Measurements from ENCODE around the gene ITPR2. TPM values are rescaled to one million over a fixed set of nuclear protein-coding genes. Genes with fewer than 3 reads are reported as not detected.
"Not testable (repeated sequence)": the region's sequence is repeated elsewhere in the genome, so short reads cannot be mapped to it uniquely, and the experiment has no call there.

Gene ITPR2
- total and polyA plus RNA-seq, 4 donors = 1.5 to 84.8 (median 21.8) TPM

- Histone ChIP-seq H3K4me1 (ENCODE audit: control insufficient read depth in 1 of 2, insufficient read depth in 2 of 2, low read length in 2 of 2) (no peaks in the 10 kb centered on the region), H3K27ac (ENCODE audit: low read depth in 1 of 2, low read length in 2 of 2) (no peak overlapping the region), H3K36me3 (ENCODE audit: control insufficient read depth in 1 of 2, insufficient read depth in 2 of 2, low read length in 1 of 2) (no peaks in the 10 kb centered on the region), H3K9me3 (ENCODE audit: control insufficient read depth, low read length) (peaks cover 1% of the 10 kb centered on the region), H3K4me3 (ENCODE audit: low read length in 2 of 2) (no peak overlapping the region), H3K27me3 (ENCODE audit: control insufficient read depth in 1 of 2, insufficient read depth in 2 of 2, low read length in 1 of 2) (no peaks in the 10 kb centered on the region)
- intact Hi-C loops (cut with DNase I) = no loop called here
- 79 to 82% methylated on average over 5 of the region's 5 CpGs for WGBS, 2 donors
- ATAC-seq (ENCODE audit: low FRiP score) = no peak
- DNase-seq = peak in 1 of 2 donors; percentile 67
Measured at GRCh38 chr12:26318661-26319068, 514.3 kb downstream of the ITPR2 start.

GRCh38 chr12:26317942-26318575, 514.9 kb downstream of the ITPR2 start:
- ATAC-seq (ENCODE audit: low FRiP score) (no peak), DNase-seq (no peak)
- H3K27ac ChIP-seq (ENCODE audit: low read depth in 1 of 2, low read length in 2 of 2) = no peak overlapping the region
- H3K4me1 ChIP-seq (ENCODE audit: control insufficient read depth in 1 of 2, insufficient read depth in 2 of 2, low read length in 2 of 2) = no peaks in the 10 kb centered on the region
- no peaks in the 10 kb centered on the region for H3K36me3 ChIP-seq (ENCODE audit: control insufficient read depth in 1 of 2, insufficient read depth in 2 of 2, low read length in 1 of 2)
- no peaks in the 10 kb centered on the region for H3K27me3 ChIP-seq (ENCODE audit: control insufficient read depth in 1 of 2, insufficient read depth in 2 of 2, low read length in 1 of 2)
- intact Hi-C loops (cut with DNase I) = no loop called here
- H3K9me3 ChIP-seq (ENCODE audit: control insufficient read depth, low read length) = peaks cover 1% of the 10 kb centered on the region
- no peak overlapping the region for H3K4me3 ChIP-seq (ENCODE audit: low read length in 2 of 2)

DNA sequence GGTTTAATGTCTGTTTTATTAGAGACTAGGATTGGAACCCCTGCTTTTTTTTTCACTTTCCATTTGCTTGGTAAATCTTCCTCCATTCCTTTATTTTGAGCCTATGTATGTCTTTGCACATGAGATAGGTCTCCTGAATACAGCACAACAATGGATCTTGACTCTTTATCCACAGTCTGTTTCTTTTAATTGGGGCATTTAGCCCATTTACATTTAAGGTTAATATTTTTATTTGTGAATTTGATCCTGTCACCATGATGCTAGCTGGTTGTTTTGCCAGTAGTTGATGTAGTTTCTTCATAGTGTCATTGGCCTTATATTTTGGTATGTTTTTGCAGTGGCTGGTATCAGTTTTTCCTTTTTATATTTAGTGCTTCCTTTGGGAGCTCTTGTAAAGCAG, 518.9 kb downstream of the ITPR2 start:
- H3K27ac ChIP-seq (ENCODE audit: low read depth in 1 of 2, low read length in 2 of 2); H3K4me1 ChIP-seq (ENCODE audit: control insufficient read depth in 1 of 2, insufficient read depth in 2 of 2, low read length in 2 of 2); DNase-seq; intact Hi-C loops (cut with DNase I); ATAC-seq (ENCODE audit: low FRiP score); H3K4me3 ChIP-seq (ENCODE audit: low read length in 2 of 2); H3K9me3 ChIP-seq (ENCODE audit: control insufficient read depth, low read length); H3K27me3 ChIP-seq (ENCODE audit: control insufficient read depth in 1 of 2, insufficient read depth in 2 of 2, low read length in 1 of 2); H3K36me3 ChIP-seq (ENCODE audit: control insufficient read depth in 1 of 2, insufficient read depth in 2 of 2, low read length in 1 of 2): not testable (repeated sequence)

- H3K27me3 ChIP-seq (ENCODE audit: control insufficient read depth in 1 of 2, insufficient read depth in 2 of 2, low read length in 1 of 2); H3K4me1 ChIP-seq (ENCODE audit: control insufficient read depth in 1 of 2, insufficient read depth in 2 of 2, low read length in 2 of 2); DNase-seq; H3K27ac ChIP-seq (ENCODE audit: low read depth in 1 of 2, low read length in 2 of 2); H3K4me3 ChIP-seq (ENCODE audit: low read length in 2 of 2); ATAC-seq (ENCODE audit: low FRiP score); intact Hi-C loops (cut with DNase I); H3K36me3 ChIP-seq (ENCODE audit: control insufficient read depth in 1 of 2, insufficient read depth in 2 of 2, low read length in 1 of 2); H3K9me3 ChIP-seq (ENCODE audit: control insufficient read depth, low read length): not testable (repeated sequence)
- WGBS, 2 donors = 87 to 92% methylated on average over 6 of the region's 6 CpGs
Measured at GRCh38 chr12:26310489-26310888, 522.5 kb downstream of the ITPR2 start.

DNA sequence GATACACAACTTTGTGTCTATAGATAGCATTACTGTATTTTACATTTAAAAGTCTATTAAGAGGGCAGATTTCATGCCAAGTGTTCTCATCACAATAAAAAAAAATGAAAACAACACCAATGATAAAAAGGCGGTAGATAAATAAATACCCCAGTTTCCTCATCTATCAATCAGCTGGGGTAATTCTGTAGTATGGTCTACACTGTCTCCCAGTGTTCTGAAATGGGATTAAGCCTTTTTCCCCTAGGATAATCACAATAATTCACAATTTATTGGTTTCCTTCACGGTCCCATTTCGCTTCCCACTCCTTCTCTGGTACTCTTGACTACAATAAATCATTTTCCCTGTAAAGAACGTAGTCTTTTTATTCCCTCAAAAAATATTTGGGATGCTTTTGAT, 523.4 kb downstream of the ITPR2 start:
- 40 to 51% methylated on average over 4 of the region's 4 CpGs for WGBS, 2 donors
- no peaks in the 10 kb centered on the region for H3K36me3 ChIP-seq (ENCODE audit: control insufficient read depth in 1 of 2, insufficient read depth in 2 of 2, low read length in 1 of 2)
- intact Hi-C loops (cut with DNase I) = no loop called here
- H3K4me1 ChIP-seq (ENCODE audit: control insufficient read depth in 1 of 2, insufficient read depth in 2 of 2, low read length in 2 of 2) = no peaks in the 10 kb centered on the region
- no peak overlapping the region for H3K27ac ChIP-seq (ENCODE audit: low read depth in 1 of 2, low read length in 2 of 2)
- no peak overlapping the region for H3K4me3 ChIP-seq (ENCODE audit: low read length in 2 of 2)
- no peaks in the 10 kb centered on the region for H3K9me3 ChIP-seq (ENCODE audit: control insufficient read depth, low read length)
- ATAC-seq (ENCODE audit: low FRiP score) (no peak), DNase-seq (no peak)
- H3K27me3 ChIP-seq (ENCODE audit: control insufficient read depth in 1 of 2, insufficient read depth in 2 of 2, low read length in 1 of 2) = no peaks in the 10 kb centered on the region

DNA sequence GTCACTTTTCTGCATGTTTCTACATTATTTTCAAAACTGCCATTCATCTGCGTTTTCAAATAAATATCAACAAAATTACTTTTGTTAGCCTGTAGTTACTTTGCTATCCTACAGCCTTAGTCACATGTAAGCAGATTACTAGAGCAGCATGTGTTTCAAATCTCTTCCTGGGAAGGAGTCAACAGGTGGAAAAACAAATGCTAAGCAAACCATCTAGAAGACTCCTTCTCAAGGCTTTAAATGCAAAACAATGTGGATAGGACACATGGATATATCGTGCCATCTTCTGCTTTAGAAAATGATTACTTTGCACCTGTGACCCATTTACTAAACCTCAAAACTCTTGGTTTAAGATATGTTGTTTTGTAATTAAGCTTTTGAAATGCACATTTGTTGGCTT, 528.7 kb downstream of the ITPR2 start:
- intact Hi-C loops (cut with DNase I) = no loop called here

DNA sequence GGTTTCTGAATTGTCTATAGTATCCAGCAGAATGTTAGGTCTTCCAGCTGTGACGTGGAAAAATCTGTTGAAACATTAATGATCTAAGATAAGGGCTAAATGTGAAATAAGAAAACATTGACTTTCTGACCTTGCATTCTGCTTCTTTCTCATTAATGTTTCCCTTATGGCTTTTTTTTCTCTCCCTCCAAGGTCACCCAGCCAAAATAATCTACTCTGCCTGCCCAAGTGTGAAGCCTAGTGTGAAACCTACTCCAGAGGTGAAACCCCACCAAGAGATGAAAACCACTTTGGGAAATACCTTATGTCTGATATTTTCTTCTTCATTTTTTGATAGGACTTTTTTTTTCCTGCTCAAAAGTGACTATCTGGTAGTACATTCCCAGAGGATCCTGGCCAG, 529.6 kb downstream of the ITPR2 start:
- no peak overlapping the region for H3K4me3 ChIP-seq (ENCODE audit: low read length in 2 of 2)
- WGBS, 2 donors = 35 to 41% methylated on average over 1 of the region's 1 CpG
- H3K4me1 ChIP-seq (ENCODE audit: control insufficient read depth in 1 of 2, insufficient read depth in 2 of 2, low read length in 2 of 2) = no peaks in the 10 kb centered on the region
- no peak for ATAC-seq (ENCODE audit: low FRiP score)
- intact Hi-C loops (cut with DNase I) = no loop called here
- H3K36me3 ChIP-seq (ENCODE audit: control insufficient read depth in 1 of 2, insufficient read depth in 2 of 2, low read length in 1 of 2) = no peaks in the 10 kb centered on the region
- no peaks in the 10 kb centered on the region for H3K9me3 ChIP-seq (ENCODE audit: control insufficient read depth, low read length)
- H3K27me3 ChIP-seq (ENCODE audit: control insufficient read depth in 1 of 2, insufficient read depth in 2 of 2, low read length in 1 of 2) = no peaks in the 10 kb centered on the region
- no peak overlapping the region for H3K27ac ChIP-seq (ENCODE audit: low read depth in 1 of 2, low read length in 2 of 2)
- no peak for DNase-seq

More for the DNA sequence above, 528.7 kb downstream of the ITPR2 start:
- no peaks in the 10 kb centered on the region for H3K27me3 ChIP-seq (ENCODE audit: control insufficient read depth in 1 of 2, insufficient read depth in 2 of 2, low read length in 1 of 2)
- no peak overlapping the region for H3K27ac ChIP-seq (ENCODE audit: low read depth in 1 of 2, low read length in 2 of 2)
- H3K4me1 ChIP-seq (ENCODE audit: control insufficient read depth in 1 of 2, insufficient read depth in 2 of 2, low read length in 2 of 2) = no peaks in the 10 kb centered on the region
- no peaks in the 10 kb centered on the region for H3K36me3 ChIP-seq (ENCODE audit: control insufficient read depth in 1 of 2, insufficient read depth in 2 of 2, low read length in 1 of 2)
- ATAC-seq (ENCODE audit: low FRiP score) = no peak
- H3K4me3 ChIP-seq (ENCODE audit: low read length in 2 of 2) = no peak overlapping the region
- 94% methylated on average over 2 of the region's 2 CpGs for WGBS, 2 donors
- H3K9me3 ChIP-seq (ENCODE audit: control insufficient read depth, low read length) = no peaks in the 10 kb centered on the region
- no peak for DNase-seq

GRCh38 chr12:26302776-26303175, 530.2 kb downstream of the ITPR2 start:
- H3K9me3 ChIP-seq (ENCODE audit: control insufficient read depth, low read length) = no peaks in the 10 kb centered on the region
- no peak for ATAC-seq (ENCODE audit: low FRiP score)
- no peaks in the 10 kb centered on the region for H3K27me3 ChIP-seq (ENCODE audit: control insufficient read depth in 1 of 2, insufficient read depth in 2 of 2, low read length in 1 of 2)
- H3K27ac ChIP-seq (ENCODE audit: low read depth in 1 of 2, low read length in 2 of 2) = no peak overlapping the region
- no peaks in the 10 kb centered on the region for H3K36me3 ChIP-seq (ENCODE audit: control insufficient read depth in 1 of 2, insufficient read depth in 2 of 2, low read length in 1 of 2)
- intact Hi-C loops (cut with DNase I) = no loop called here
- 97 to 98% methylated on average over 3 of the region's 3 CpGs for WGBS, 2 donors
- H3K4me1 ChIP-seq (ENCODE audit: control insufficient read depth in 1 of 2, insufficient read depth in 2 of 2, low read length in 2 of 2) = no peaks in the 10 kb centered on the region
- H3K4me3 ChIP-seq (ENCODE audit: low read length in 2 of 2) = no peak overlapping the region
- no peak for DNase-seq

DNA sequence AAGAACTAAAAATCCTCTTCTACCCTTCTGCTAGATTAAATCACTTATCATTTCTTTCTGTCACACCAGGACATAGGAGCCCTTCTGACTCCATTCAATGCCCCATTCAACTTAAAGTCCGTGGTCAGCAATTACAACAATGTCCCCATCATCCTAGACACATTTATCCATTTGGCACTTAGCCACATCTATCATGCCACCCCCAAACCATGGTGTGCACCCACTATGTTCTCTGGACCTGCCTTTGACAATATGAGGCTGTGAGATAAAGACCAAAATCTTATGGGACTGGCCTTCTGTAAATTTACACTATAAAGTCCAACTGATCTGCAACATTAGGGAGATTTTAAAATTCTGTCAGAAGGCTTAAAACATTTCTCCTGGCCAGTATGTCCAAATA, 533.2 kb downstream of the ITPR2 start:
- no peaks in the 10 kb centered on the region for H3K36me3 ChIP-seq (ENCODE audit: control insufficient read depth in 1 of 2, insufficient read depth in 2 of 2, low read length in 1 of 2)

More for the DNA sequence above, 533.2 kb downstream of the ITPR2 start:
- DNase-seq (no peak), ATAC-seq (ENCODE audit: low FRiP score) (no peak)
- Histone ChIP-seq H3K9me3 (ENCODE audit: control insufficient read depth, low read length) (no peaks in the 10 kb centered on the region), H3K27ac (ENCODE audit: low read depth in 1 of 2, low read length in 2 of 2) (peak overlapping the region in 1 of 2 donors; percentile 67), H3K4me3 (ENCODE audit: low read length in 2 of 2) (no peak overlapping the region), H3K4me1 (ENCODE audit: control insufficient read depth in 1 of 2, insufficient read depth in 2 of 2, low read length in 2 of 2) (peaks cover 0 to 2% of the 10 kb centered on the region in 2 donors), H3K27me3 (ENCODE audit: control insufficient read depth in 1 of 2, insufficient read depth in 2 of 2, low read length in 1 of 2) (no peaks in the 10 kb centered on the region)
- intact Hi-C loops (cut with DNase I) = loop anchor here (5.0 kb wide), 2 partner anchors 102 to 177 kb away; partner anchors contain the start of gene SSPN (in 1 of the 2)
- 84 to 95% methylated on average over 1 of the region's 1 CpG for WGBS, 2 donors

Measured in aorta (tissue), 5 donors.